Head of caudate nucleus (tissue), 42 donors: ENCODE results near the gene ORAI3.

Experiments
- DNase-seq, 42 donors: peaks; one replicate each; pipeline versions ENCODE4 v3.0.0 to v3.0.0-alpha.2; 2020 to 2021; ENCODE audit warnings: mixed read lengths in 7 of 42
- intact Hi-C: fragments of 100-400 bp; cut with DNase I; formaldehyde crosslinking; loops from one replicate; pipeline ENCODE4 v1.15.0; 2022

ORAI3 gene

DNA sequence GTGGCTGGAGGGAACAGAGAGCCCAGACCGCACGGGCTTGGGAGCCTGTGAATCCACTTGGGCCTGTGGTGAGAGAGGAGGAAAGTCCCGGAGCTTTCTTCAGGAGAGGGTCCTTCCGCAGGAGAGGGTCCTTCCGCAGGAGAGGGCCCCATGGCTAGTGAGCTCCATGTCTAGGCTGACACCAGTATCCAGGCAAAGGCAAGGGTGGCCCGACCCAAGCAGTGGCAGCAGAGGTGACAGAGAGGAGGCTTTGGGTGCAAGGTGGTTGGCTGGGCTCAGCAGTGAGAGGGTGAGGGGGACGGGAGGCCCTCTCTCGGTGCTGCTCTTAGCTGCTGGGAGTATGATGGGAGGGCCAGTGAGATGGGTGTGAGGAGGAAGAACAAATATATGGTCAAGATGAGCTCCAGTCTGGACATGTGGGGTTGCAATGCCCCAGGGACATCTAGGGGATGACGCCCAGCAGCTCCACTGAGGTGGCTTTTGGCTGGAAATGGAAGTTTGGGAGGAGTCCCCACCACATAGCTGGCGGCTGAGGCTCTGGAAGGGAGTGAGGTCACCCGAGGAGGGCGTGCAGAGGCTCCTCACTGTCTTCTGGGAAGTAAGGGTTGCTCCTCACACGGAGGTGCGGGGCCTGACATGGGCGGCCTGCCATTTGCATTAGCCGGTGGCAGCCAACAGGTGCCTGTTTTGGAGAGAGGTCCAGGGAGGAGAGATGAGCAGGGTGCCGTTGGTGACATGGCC is 33.9 kb downstream of the ORAI3 start:
- intact Hi-C loops: loop anchor here (10.0 kb wide), 3 partner anchors 52 to 882 kb away; partner anchors contain the start of genes STX4 and VKORC1
- no peak for DNase-seq

DNA sequence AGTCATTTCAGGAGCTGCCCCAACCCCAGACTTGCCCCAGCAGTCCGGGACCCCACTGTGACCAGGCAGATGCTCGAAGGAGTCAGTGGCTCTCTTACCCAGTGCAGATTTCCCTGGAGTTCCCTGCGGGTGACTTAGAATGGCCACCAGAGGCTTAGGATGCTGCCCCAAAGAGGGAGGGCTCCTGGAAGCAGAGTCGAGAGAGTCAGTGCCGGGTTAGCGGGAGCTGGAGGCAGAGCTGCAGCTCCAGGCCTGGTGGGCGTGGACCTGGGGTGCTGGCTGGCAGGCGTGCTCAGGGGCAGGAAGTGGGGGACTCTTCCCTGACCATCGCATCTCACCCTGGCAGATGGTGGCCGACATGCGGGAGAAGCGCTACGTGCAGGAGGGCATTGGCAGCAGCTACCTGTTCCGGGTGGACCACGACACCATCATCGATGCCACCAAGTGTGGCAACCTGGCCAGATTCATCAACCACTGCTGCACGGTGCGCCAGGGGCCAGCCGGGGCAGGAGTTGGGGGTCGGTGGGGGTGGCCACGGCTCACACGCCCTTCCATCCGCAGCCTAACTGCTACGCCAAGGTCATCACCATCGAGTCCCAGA is 34.5 kb downstream of the ORAI3 start:
- intact Hi-C loops: loop anchor here (10.0 kb wide), 3 partner anchors 51 to 881 kb away; partner anchors contain the start of genes STX4 and VKORC1
- no peak for DNase-seq

DNA sequence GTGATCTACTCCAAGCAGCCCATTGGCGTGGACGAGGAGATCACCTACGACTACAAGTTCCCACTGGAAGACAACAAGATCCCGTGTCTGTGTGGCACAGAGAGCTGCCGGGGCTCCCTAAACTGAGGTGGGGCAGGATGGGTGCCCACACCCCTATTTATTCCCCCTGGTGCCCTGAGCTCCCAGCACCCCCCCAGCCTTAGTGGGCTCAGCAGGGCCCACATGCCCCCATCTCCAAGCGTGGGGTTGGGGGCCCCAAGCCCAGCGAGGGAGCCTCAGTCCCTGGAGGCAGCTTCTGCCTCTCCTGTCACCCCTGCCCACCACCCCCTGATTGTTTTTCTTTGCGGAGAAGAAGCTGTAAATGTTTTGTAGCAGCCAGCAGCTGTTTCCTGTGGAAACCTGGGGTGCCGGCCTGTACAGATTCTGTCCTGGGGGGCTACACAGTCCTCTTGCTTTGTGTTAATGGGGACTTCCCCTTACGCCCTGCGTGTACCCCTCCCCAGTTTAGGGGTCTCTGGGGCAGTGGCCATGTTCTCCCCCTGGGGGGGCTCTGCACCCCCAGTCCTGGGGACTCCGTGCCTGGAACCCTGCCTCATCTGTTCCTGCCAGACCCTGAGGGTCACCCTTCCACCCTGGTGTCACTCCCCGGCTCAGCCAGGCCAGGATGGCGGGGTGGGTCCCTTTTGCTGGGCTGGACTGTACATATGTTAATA is 35.2 kb downstream of the ORAI3 start:
- intact Hi-C loops: loop anchor here (10.0 kb wide), 3 partner anchors 51 to 881 kb away; partner anchors contain the start of genes STX4 and VKORC1
- no peak for DNase-seq

GRCh38 chr16:30984669-30985400 is 36.0 kb downstream of the ORAI3 start, which contains the start of gene HSD3B7:
TSS of gene HSD3B7 (plus strand) at chr16:30985207. CDS start at chr16:30985659, 452 bp downstream.
- peak; percentile 69 to 94 (median 87) for DNase-seq

GRCh38 chr16:30985401-30986128 is 36.7 kb downstream of the ORAI3 start:
- intact Hi-C loops: loop anchor here (5.0 to 10.0 kb wide), 4 partner anchors 49 to 879 kb away; partner anchors contain the start of genes STX4, VKORC1 and ZNF843
- DNase-seq: no peak

More at GRCh38 chr16:30984669-30985400, 36.0 kb downstream of the ORAI3 start, which contains the start of gene HSD3B7:
- intact Hi-C loops: loop anchor here (5.0 to 10.0 kb wide), 4 partner anchors 50 to 880 kb away; partner anchors contain the start of genes STX4, VKORC1 and ZNF843

GRCh38 chr16:30986129-30986991 is 37.5 kb downstream of the ORAI3 start:
- intact Hi-C loops: loop anchor here (5.0 to 10.0 kb wide), 4 partner anchors 48 to 878 kb away; partner anchors contain the start of genes STX4, VKORC1 and ZNF843
- no peak for DNase-seq

DNA sequence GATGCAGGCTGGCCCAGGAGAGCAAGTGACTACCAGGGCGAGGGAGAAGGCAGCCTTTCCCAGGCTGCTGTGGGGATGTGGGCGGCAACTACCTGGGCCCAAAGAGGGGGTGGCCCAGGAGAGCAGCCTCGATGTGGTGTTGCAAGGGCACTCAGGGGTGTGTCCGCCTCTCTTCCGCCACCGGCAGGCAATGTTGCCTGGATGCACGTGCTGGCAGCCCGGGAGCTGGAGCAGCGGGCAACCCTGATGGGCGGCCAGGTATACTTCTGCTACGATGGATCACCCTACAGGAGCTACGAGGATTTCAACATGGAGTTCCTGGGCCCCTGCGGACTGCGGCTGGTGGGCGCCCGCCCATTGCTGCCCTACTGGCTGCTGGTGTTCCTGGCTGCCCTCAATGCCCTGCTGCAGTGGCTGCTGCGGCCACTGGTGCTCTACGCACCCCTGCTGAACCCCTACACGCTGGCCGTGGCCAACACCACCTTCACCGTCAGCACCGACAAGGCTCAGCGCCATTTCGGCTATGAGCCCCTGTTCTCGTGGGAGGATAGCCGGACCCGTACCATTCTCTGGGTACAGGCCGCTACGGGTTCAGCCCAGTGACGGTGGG is 38.8 kb downstream of the ORAI3 start:
- no peak for DNase-seq
- intact Hi-C loops: loop anchor here (5.0 to 10.0 kb wide), 4 partner anchors 47 to 877 kb away; partner anchors contain the start of genes STX4, VKORC1 and ZNF843

DNA sequence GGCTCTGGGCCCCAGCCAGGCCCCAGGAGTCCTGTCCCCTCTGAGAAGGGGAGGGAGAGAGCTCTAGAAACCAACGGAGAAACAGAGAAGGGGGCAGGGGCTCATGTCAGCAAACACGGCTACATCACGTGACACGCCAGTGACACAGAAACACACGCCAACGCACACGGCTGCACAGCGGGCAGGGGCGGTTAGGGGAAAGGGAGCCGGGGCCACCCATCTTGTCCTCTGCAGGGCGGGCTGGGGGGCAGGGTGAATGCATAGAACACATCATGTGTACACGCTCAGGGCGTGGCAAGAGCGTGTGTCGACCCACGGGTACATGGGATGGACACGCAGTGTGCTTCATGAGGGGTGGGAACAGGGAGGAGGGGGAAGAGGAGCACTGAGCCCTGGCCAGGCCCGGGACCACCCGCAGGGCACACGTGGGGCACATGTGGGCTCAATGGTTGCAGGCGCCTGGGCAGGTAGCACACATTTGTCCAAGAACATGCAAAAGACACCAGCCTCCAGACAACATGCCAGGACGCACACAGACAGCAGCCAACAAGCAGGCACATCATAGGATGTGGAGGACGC is 40.7 kb downstream of the ORAI3 start:
- intact Hi-C loops: loop anchor here (5.0 to 10.0 kb wide), 4 partner anchors 45 to 875 kb away; partner anchors contain the start of genes STX4, VKORC1 and ZNF843

GRCh38 chr16:30990105-30990504 is 41.2 kb downstream of the ORAI3 start:
- intact Hi-C loops: no loop called here
- no peak for DNase-seq

More for the DNA sequence above, 40.7 kb downstream of the ORAI3 start:
- DNase-seq: no peak

GRCh38 chr16:30991052-30991451 is 42.2 kb downstream of the ORAI3 start:
- intact Hi-C loops: no loop called here
- DNase-seq: no peak

- DNase-seq: no peak
- intact Hi-C loops: no loop called here
These were observed 43.5 kb downstream of the ORAI3 start for GRCh38 chr16:30992276-30992780.

DNA sequence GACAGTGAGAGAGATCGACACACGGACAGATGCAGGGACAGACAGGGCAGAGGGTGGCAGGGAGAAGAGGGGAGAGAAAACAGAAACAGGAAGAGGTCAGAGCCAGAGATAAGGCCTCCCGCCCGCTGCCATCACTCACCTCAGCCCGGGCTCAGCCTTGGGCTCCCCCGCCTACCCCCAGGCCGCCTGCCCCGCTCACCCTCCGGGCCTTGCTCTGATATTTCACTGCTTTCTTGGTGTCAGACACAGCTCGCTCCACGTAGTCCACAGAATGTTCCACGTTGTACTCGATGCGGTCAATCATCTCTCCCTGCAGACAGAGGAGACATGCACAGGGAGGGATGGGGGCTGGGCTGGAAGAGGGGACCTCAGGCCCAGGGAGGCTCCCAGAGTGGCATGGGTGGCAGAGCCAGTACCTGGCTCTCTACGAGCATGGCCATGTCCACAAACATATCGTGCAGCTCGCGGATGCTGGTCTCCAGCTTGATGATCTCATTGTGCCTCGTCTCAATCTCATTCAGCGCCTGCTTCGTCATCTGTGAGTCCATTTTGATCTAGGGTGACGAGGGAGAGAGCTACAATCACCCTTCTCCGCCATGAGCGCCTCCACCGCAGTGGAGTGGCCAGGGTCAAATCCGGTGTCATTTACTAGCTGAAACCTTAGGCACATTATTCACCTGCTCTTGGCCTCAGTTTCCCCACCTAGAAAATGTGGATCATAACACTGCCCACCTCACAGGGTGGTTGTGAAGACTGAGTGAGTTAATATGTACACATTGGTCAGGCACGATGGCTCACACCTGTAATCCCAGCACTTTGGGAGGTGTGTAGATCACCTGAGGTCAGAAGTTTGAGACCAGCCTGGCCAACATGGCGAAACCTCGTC is 44.3 kb downstream of the ORAI3 start:
- DNase-seq: no peak
- intact Hi-C loops: no loop called here

DNA sequence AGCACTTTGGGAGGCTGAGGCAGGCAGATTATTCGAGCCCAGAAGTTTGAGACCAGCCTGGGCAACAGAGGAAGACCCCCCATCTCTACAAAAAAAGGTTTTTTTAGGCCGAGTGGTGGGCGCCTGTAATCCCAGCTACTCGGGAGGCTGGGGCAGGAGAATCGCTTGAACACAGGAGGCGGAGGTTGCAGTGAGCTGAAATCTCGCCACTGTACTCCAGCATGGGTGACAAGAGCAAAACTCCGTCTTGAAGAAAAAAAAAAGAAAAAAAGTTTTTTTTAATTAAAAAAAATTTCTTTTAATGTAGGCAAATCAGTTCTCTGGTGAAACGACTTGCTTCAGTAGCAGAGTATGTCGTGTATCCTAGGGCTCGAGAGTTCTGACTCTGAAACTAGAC is 47.1 kb downstream of the ORAI3 start:
- no peak for DNase-seq
- intact Hi-C loops: no loop called here

DNA sequence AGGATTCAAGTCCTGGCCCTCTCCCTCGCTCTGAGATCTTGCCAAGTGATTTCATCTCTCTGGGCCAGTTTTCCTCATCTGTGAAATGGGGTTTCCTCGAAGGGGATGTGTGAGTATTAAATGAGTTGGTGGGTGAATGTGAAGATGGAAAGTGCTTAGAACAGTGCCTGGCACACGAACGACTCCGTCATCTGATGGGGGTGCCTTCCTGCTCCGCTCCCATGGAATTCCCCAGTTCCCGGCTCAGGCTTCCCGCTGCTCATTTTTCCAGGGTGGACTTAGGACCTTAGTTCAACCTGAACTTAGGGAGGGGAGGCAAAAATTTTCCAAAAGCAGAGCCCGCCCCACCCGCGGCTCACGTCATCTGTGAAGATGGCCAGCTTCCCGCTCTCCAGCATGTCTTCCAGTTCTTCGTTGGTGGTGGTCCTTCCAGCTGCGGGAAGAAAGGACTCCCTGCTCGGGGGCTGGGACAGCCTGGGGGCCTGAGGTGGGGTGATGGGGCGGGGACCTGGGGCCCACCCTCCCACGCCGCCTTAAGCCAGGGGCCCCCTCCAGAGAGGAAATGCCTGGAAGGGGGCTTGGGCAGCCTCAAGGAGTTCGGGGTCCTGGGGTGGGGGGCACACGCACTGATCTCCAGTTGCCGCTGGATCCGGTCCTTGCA is 47.6 kb downstream of the ORAI3 start:
- intact Hi-C loops: no loop called here
- DNase-seq: no peak
